HepG2 (cell line): Measurements from ENCODE around the gene CHKA. TPM values are rescaled to one million over a fixed set of nuclear protein-coding genes. Genes with fewer than 3 reads are reported as not detected.

ENCODE experiments used
- AGO1 ChIP-seq: fragments of 200-400 bp; formaldehyde crosslinking; IDR thresholded peaks from 2 replicates; pipeline ENCODE4 v1.6.1; 2017; ENCODE audit warnings: mild to moderate bottlenecking, low read depth, low read length, moderate library complexity; ENCODE audit not compliant: poor library complexity, severe bottlenecking
- DNMT1 ChIP-seq: sonication (generic); formaldehyde crosslinking; IDR thresholded peaks from 2 replicates; pipeline ENCODE4 v1.5.1; 2020; ENCODE audit warnings: mild to moderate bottlenecking, missing genetic modification reagents
- ELF4 ChIP-seq: sonication (generic); formaldehyde crosslinking; IDR thresholded peaks from 2 replicates; pipeline ENCODE4 v1.5.0; 2020; ENCODE audit warnings: missing genetic modification reagents, mild to moderate bottlenecking, moderate library complexity, borderline replicate concordance
- HMGXB3 ChIP-seq: sonication (generic); formaldehyde crosslinking; IDR thresholded peaks from 2 replicates; pipeline ENCODE4 v1.4.0; 2020; ENCODE audit warnings: missing genetic modification reagents, borderline replicate concordance
- HNRNPK ChIP-seq: fragments of 200-400 bp; formaldehyde crosslinking; IDR thresholded peaks from 2 replicates; pipeline ENCODE4 v1.6.1; 2018; ENCODE audit warnings: low read length, low read depth, moderate library complexity, mild to moderate bottlenecking; ENCODE audit not compliant: poor library complexity, severe bottlenecking
- KDM2A ChIP-seq: sonication (generic); formaldehyde crosslinking; IDR thresholded peaks from 2 replicates; pipeline ENCODE4 v1.4.0; 2020; ENCODE audit warnings: low read depth, missing genetic modification reagents, borderline replicate concordance
- KMT2B ChIP-seq: IDR thresholded peaks from 2 replicates; pipeline ENCODE4 v1.6.1; 2016; ENCODE audit warnings: missing genetic modification reagents, missing compliant biosample characterization
- MED1 ChIP-seq: sonication (generic); formaldehyde crosslinking; IDR thresholded peaks from 2 replicates; pipeline ENCODE4 v1.4.0; 2020; ENCODE audit warnings: missing genetic modification reagents
- NFKB2 ChIP-seq: sonication (generic); formaldehyde crosslinking; IDR thresholded peaks from 2 replicates; pipeline ENCODE4 v1.4.0; 2020; ENCODE audit warnings: missing genetic modification reagents, borderline replicate concordance
- NR2F6 ChIP-seq, 2 experiments: IDR thresholded peaks; 2 replicates each; pipeline ENCODE4 v1.6.1; 2016; ENCODE audit warnings: antibody characterized with exemption in 1 of 2, mild to moderate bottlenecking in 1 of 2
- REST ChIP-seq, 2 experiments: IDR thresholded peaks; 2 replicates each; pipeline ENCODE4 v1.6.1; 2011 to 2012; ENCODE audit warnings: low read length in 2 of 2, borderline replicate concordance in 1 of 2, low read depth in 1 of 2, mild to moderate bottlenecking in 1 of 2, moderate library complexity in 1 of 2
- SAFB2 ChIP-seq: sonication (generic); formaldehyde crosslinking; IDR thresholded peaks from 2 replicates; pipeline ENCODE4 v1.5.1; 2020; ENCODE audit warnings: missing genetic modification reagents, low read depth, mild to moderate bottlenecking, borderline replicate concordance
- SP2 ChIP-seq: sonication (generic); formaldehyde crosslinking; IDR thresholded peaks from 2 replicates; pipeline ENCODE4 v1.5.1; 2020; ENCODE audit warnings: mild to moderate bottlenecking, missing genetic modification reagents
- TERF1 ChIP-seq: sonication (generic); formaldehyde crosslinking; IDR thresholded peaks from 2 replicates; pipeline ENCODE4 v1.8.0; 2022; ENCODE audit warnings: mild to moderate bottlenecking, missing genetic modification reagents, moderate library complexity
- ZBTB1 ChIP-seq: sonication (generic); formaldehyde crosslinking; IDR thresholded peaks from 2 replicates; pipeline ENCODE4 v1.4.0; 2020; ENCODE audit warnings: missing genetic modification reagents, borderline replicate concordance
- ZNF546 ChIP-seq: sonication (generic); formaldehyde crosslinking; conservative IDR thresholded peaks from 2 replicates; pipeline ENCODE4 v1.8.1; 2023; ENCODE audit warnings: mild to moderate bottlenecking, missing genetic modification reagents
- ZNF577 ChIP-seq: sonication (generic); formaldehyde crosslinking; IDR thresholded peaks from 2 replicates; pipeline ENCODE4 v1.4.0; 2020; ENCODE audit warnings: mild to moderate bottlenecking, low read depth, missing genetic modification reagents, borderline replicate concordance
- ZNF777 ChIP-seq: sonication (generic); formaldehyde crosslinking; IDR thresholded peaks from 2 replicates; pipeline ENCODE4 v1.4.0; 2020; ENCODE audit warnings: missing genetic modification reagents
- polyA plus RNA-seq, 8 experiments: library from polyadenylated mRNA; depleted of rRNA in 3 of 8; stranded (reverse) in 7 of 8; unstranded in 1 of 8; fragments of >200 nt; fragmentation: Illumina TruSeq in 4 of 8; extraction: Trizol in 4 of 8; gene quantifications; 2 replicates each; pipeline versions ENCODE4 v1.2.1 to v1.2.3, GENCODE V29; 2011 to 2016; ENCODE audit warnings: low read depth in 4 of 8, missing spikeins in 1 of 8, mixed read lengths in 1 of 8; ENCODE audit not compliant: insufficient read depth in 1 of 8
- total RNA-seq, 5 experiments: library from RNA; depleted of rRNA; stranded (reverse); fragments of >200 nt; fragmentation: Illumina TruSeq; extraction: Trizol; gene quantifications; 2 replicates each; pipeline ENCODE4 v1.2.3, GENCODE V29; 2016; ENCODE audit warnings: low read depth in 1 of 5

The CHKA gene
- total and polyA plus RNA-seq, 2 of the 13 experiments (the other 11 are each of a cell fraction or from before 2014, with no cell fraction given): 71.6 to 92.7 TPM

GRCh38 chr11:68121067-68121899, at the start of gene CHKA (continued):
- TF ChIP-seq TERF1 (CRISPR knock-in tag): no peak
- peak; percentile 39; the same call in 1 of the 2 replicates for TF ChIP-seq NFKB2
- peak in 1 of 2 experiments; percentile 34; a peak in 1 of 4 replicates for TF ChIP-seq REST (IDR thresholded peaks at IDR 0.05; ENCODE audit: borderline replicate concordance in 1 of 2, low read depth in 1 of 2, low read length in 2 of 2)
- peak; percentile 55; the same call in 1 of the 2 replicates for TF ChIP-seq KDM2A (CRISPR knock-in tag)
- peak; percentile 55; the same call in 1 of the 2 replicates for TF ChIP-seq ZNF777 (CRISPR knock-in tag)
- TF ChIP-seq HNRNPK: peak; percentile 28
- peak; percentile 76 for TF ChIP-seq SP2
- TF ChIP-seq KMT2B (CRISPR knock-in tag): peak; percentile 22; the same call in 1 of the 2 replicates
- TF ChIP-seq DNMT1: peak; percentile 58; the same call in 1 of the 2 replicates
- no peak for TF ChIP-seq ZBTB1
- peak; percentile 49; the same call in 1 of the 2 replicates for TF ChIP-seq ELF4 (CRISPR knock-in tag)
- peak; percentile 37; the same call in 1 of the 2 replicates for TF ChIP-seq HMGXB3
- TF ChIP-seq ZNF546: peak; percentile 88; the same call in 1 of the 2 replicates
- no peak for TF ChIP-seq AGO1
- TF ChIP-seq MED1: peak; percentile 43
- TF ChIP-seq ZNF577: no peak
- peak; percentile 11; the same call in 1 of the 2 replicates for TF ChIP-seq NR2F6 (IDR thresholded peaks at IDR 0.05)
- TF ChIP-seq NR2F6 (CRISPR knock-in tag; IDR thresholded peaks at IDR 0.05): peak; percentile 23; the same call in 1 of the 2 replicates
- peak; percentile 92 for TF ChIP-seq SAFB2
